H9 (cell line): ENCODE results near the gene CYBB. TPM values are rescaled to one million over a fixed set of nuclear protein-coding genes. Genes with fewer than 3 reads are reported as not detected.

Experiments
- DNase-seq: peaks from one replicate; pipeline ENCODE4 v3.0.0-alpha.2; 2017
- H2AFZ ChIP-seq: one replicate; pipeline ENCODE4 v1.6.1; 2013; ENCODE audit warnings: mild to moderate bottlenecking, low read length, control low read depth, moderate library complexity
- H2AK5ac ChIP-seq: 2 replicates; pipeline ENCODE4 v1.6.1; 2013; ENCODE audit warnings: low read length, control low read depth, mixed read lengths; ENCODE audit not compliant: insufficient read length
- H2BK120ac ChIP-seq: one replicate; pipeline ENCODE4 v1.6.1; 2013; ENCODE audit warnings: low read depth, mild to moderate bottlenecking, low read length, control low read depth, inconsistent platforms; ENCODE audit not compliant: poor library complexity, severe bottlenecking
- H2BK12ac ChIP-seq: 2 replicates; pipeline ENCODE4 v1.6.1; 2013; ENCODE audit warnings: low read length, control low read depth, mixed read lengths, low read depth; ENCODE audit not compliant: insufficient read length
- H2BK15ac ChIP-seq: 2 replicates; pipeline ENCODE4 v1.6.1; 2013; ENCODE audit warnings: low read depth, low read length, control low read depth
- H2BK20ac ChIP-seq: one replicate; pipeline ENCODE4 v1.6.1; 2013; ENCODE audit warnings: low read depth, mild to moderate bottlenecking, low read length, control low read depth, inconsistent platforms; ENCODE audit not compliant: poor library complexity, severe bottlenecking
- H2BK5ac ChIP-seq: 2 replicates; pipeline ENCODE4 v1.6.1; 2013; ENCODE audit warnings: low read length, control low read depth, mixed read lengths; ENCODE audit not compliant: insufficient read length
- H3K14ac ChIP-seq: 2 replicates; pipeline ENCODE4 v1.6.1; 2013; ENCODE audit warnings: low read length, control low read depth; ENCODE audit not compliant: insufficient read depth
- H3K18ac ChIP-seq: 2 replicates; pipeline ENCODE4 v1.6.1; 2013; ENCODE audit warnings: low read depth, mild to moderate bottlenecking, mixed read lengths, low read length, control low read depth; ENCODE audit not compliant: insufficient read length
- H3K23ac ChIP-seq: 2 replicates; pipeline ENCODE4 v1.6.1; 2013; ENCODE audit warnings: low read length, control low read depth, mixed read lengths, low read depth; ENCODE audit not compliant: insufficient read length
- H3K23me2 ChIP-seq: 2 replicates; pipeline ENCODE4 v1.6.1; 2013; ENCODE audit warnings: low read depth, mild to moderate bottlenecking, mixed read lengths, low read length, control low read depth; ENCODE audit not compliant: insufficient read length, poor library complexity, severe bottlenecking
- H3K27ac ChIP-seq: 2 replicates; pipeline ENCODE4 v1.5.1; 2013; ENCODE audit warnings: low read length, control low read depth, mixed read lengths, low read depth; ENCODE audit not compliant: insufficient read length
- H3K27me3 ChIP-seq: 2 replicates; pipeline ENCODE4 v1.6.1; 2013; ENCODE audit warnings: low read length, control low read depth, inconsistent platforms; ENCODE audit not compliant: insufficient read depth
- H3K4ac ChIP-seq: 2 replicates; pipeline ENCODE4 v1.6.1; 2013; ENCODE audit warnings: low read depth, mild to moderate bottlenecking, control low read depth, inconsistent platforms, low read length, moderate library complexity
- H3K4me1 ChIP-seq: 2 replicates; pipeline ENCODE4 v1.6.1; 2013; ENCODE audit warnings: low read length, control low read depth, inconsistent platforms; ENCODE audit not compliant: insufficient read depth
- H3K4me2 ChIP-seq: 2 replicates; pipeline ENCODE4 v1.6.1; 2013; ENCODE audit warnings: low read length, control low read depth, mixed read lengths; ENCODE audit not compliant: insufficient read length, insufficient read depth
- H3K56ac ChIP-seq: 2 replicates; pipeline ENCODE4 v1.6.1; 2013; ENCODE audit warnings: low read depth, mild to moderate bottlenecking, mixed read lengths, low read length, control low read depth; ENCODE audit not compliant: insufficient read length
- H3K79me1 ChIP-seq: 2 replicates; pipeline ENCODE4 v1.6.1; 2013; ENCODE audit warnings: low read depth, mild to moderate bottlenecking, moderate library complexity, low read length, control low read depth, inconsistent platforms; ENCODE audit not compliant: insufficient read depth, poor library complexity, severe bottlenecking
- H3K79me2 ChIP-seq: 2 replicates; pipeline ENCODE4 v1.6.1; 2013; ENCODE audit warnings: low read length, control low read depth, inconsistent platforms; ENCODE audit not compliant: insufficient read depth
- H3K9ac ChIP-seq: 2 replicates; pipeline ENCODE4 v1.6.1; 2013; ENCODE audit warnings: low read length, control low read depth, mixed read lengths; ENCODE audit not compliant: insufficient read length; ENCODE audit errors: extremely low read depth
- H3K9me3 ChIP-seq: one replicate; pipeline ENCODE4 v1.6.1; 2013; ENCODE audit warnings: low read depth, low read length, inconsistent platforms; ENCODE audit not compliant: control insufficient read depth
- H3T11ph ChIP-seq: one replicate; pipeline ENCODE4 v1.6.1; 2013; ENCODE audit warnings: mild to moderate bottlenecking, low read length, control low read depth, inconsistent platforms
- H4K20me1 ChIP-seq: one replicate; pipeline ENCODE4 v1.6.1; 2013; ENCODE audit not compliant: control insufficient read depth, insufficient read length, insufficient read depth
- H4K5ac ChIP-seq: 2 replicates; pipeline ENCODE4 v1.6.1; 2013; ENCODE audit warnings: low read depth, mild to moderate bottlenecking, mixed read lengths, low read length, control low read depth; ENCODE audit not compliant: insufficient read length
- H4K8ac ChIP-seq: replicated peaks from 2 replicates; pipeline ENCODE4 v1.6.1; 2013; ENCODE audit warnings: low read length, control low read depth, mixed read lengths, low read depth; ENCODE audit not compliant: insufficient read length
- H4K91ac ChIP-seq: 2 replicates; pipeline ENCODE4 v1.6.1; 2013; ENCODE audit warnings: low read depth, mild to moderate bottlenecking, moderate library complexity, mixed read lengths, low read length, control low read depth; ENCODE audit not compliant: insufficient read length
- H3K27ac Mint-ChIP-seq, 3 experiments: 2 replicates in 2 of 3; 3 replicates in 1 of 3; pipeline ENCODE4 v1.8.0; 2020 to 2021; ENCODE audit warnings: mixed read lengths in 3 of 3, mild to moderate bottlenecking in 1 of 3, moderate library complexity in 1 of 3
- H3K27me3 Mint-ChIP-seq: 2 replicates; pipeline ENCODE4 v1.8.0; 2021; ENCODE audit warnings: low read depth, mild to moderate bottlenecking, moderate library complexity, mixed read lengths
- H3K36me3 Mint-ChIP-seq, 3 experiments: 2 replicates in 2 of 3; 3 replicates in 1 of 3; pipeline ENCODE4 v1.8.0; 2020 to 2021; ENCODE audit warnings: low read depth in 3 of 3, mixed read lengths in 3 of 3; ENCODE audit not compliant: insufficient read depth in 1 of 3
- H3K4me1 Mint-ChIP-seq, 2 experiments: 2 replicates each; pipeline ENCODE4 v1.8.0; 2020; ENCODE audit warnings: mixed read lengths in 2 of 2
- H3K4me3 Mint-ChIP-seq, 2 experiments: 2 replicates in 1 of 2; 3 replicates in 1 of 2; pipeline ENCODE4 v1.8.0; 2020 to 2021; ENCODE audit warnings: mild to moderate bottlenecking in 2 of 2, mixed read lengths in 2 of 2, moderate library complexity in 1 of 2
- H3K9me3 Mint-ChIP-seq, 2 experiments: 2 replicates in 1 of 2; 3 replicates in 1 of 2; pipeline ENCODE4 v1.8.0; 2020; ENCODE audit warnings: mild to moderate bottlenecking in 2 of 2, mixed read lengths in 2 of 2, moderate library complexity in 1 of 2
- CTCF ChIP-seq: fragments of 200-600 bp; sonication (generic); conservative IDR thresholded peaks from 3 replicates; pipeline ENCODE4 v1.8.0; 2021; ENCODE audit warnings: antibody characterized with exemption, mild to moderate bottlenecking
- WGBS: extraction: QIAGEN DNeasy Blood & Tissue Kit; methylation state at CpG from one replicate; pipeline ENCODE4 v1.1.7; 2013; ENCODE audit warnings: missing lambda C conversion rate, low lambda C conversion rate, mixed read lengths; ENCODE audit not compliant: insufficient read length; ENCODE audit errors: extremely low coverage; 5-methylcytosine and 5-hydroxymethylcytosine counted together
- total RNA-seq: library from RNA; stranded (reverse); gene quantifications from 2 replicates; pipeline ENCODE4 v1.2.1, GENCODE V29; 2021

CYBB gene
- total RNA-seq, 1 experiment from 2014 or later = 0.07 TPM

GRCh38 chrX:37820646-37821045 lies 40.8 kb downstream of the CYBB start:
- H3K4me3 Mint-ChIP-seq = no peak overlapping the region
- H2BK12ac ChIP-seq = no peak overlapping the region
- no peak overlapping the region for H3T11ph ChIP-seq
- no peak overlapping the region for H4K8ac ChIP-seq
- WGBS = no CpG with 5 or more reads among the region's 1 CpG
- no peak for DNase-seq
- H4K20me1 ChIP-seq = no peaks in the 10 kb centered on the region
- H4K5ac ChIP-seq = no peak overlapping the region
- H3K27me3 ChIP-seq = no peaks in the 10 kb centered on the region
- H3K4me1 ChIP-seq = no peaks in the 10 kb centered on the region
- no peak overlapping the region for H4K91ac ChIP-seq
- H3K9me3 Mint-ChIP-seq = peaks cover 69 to 74% of the 10 kb centered on the region in 2 experiments
- no peaks in the 10 kb centered on the region; the same call in 1 of the 2 replicates for H3K27me3 Mint-ChIP-seq
- H3K23ac ChIP-seq = no peak overlapping the region
- no peak overlapping the region for H2BK15ac ChIP-seq
- no peak overlapping the region for H2BK120ac ChIP-seq
- H3K36me3 Mint-ChIP-seq = no peaks in the 10 kb centered on the region; a peak in 1 of 7 replicates
- no peak overlapping the region for H3K27ac Mint-ChIP-seq
- H3K23me2 ChIP-seq = no peaks in the 10 kb centered on the region
- H2BK20ac ChIP-seq = no peak overlapping the region
- no peak overlapping the region for H3K4me2 ChIP-seq
- H3K18ac ChIP-seq = no peak overlapping the region
- no peak overlapping the region for H3K56ac ChIP-seq
- H3K27ac ChIP-seq = no peak overlapping the region
- H2BK5ac ChIP-seq = no peak overlapping the region
- H3K14ac ChIP-seq = no peak overlapping the region
- H3K4me1 Mint-ChIP-seq = no peaks in the 10 kb centered on the region; a peak in 1 of 4 replicates
- peaks cover 6% of the 10 kb centered on the region for H3K9me3 ChIP-seq
- H2AK5ac ChIP-seq = no peak overlapping the region
- H3K79me2 ChIP-seq = no peaks in the 10 kb centered on the region
- H3K9ac ChIP-seq = no peak overlapping the region
- TF ChIP-seq CTCF = no peak
- H2AFZ ChIP-seq = no peak overlapping the region
- H3K79me1 ChIP-seq = no peaks in the 10 kb centered on the region
- no peak overlapping the region for H3K4ac ChIP-seq
